GM12865 (cell line): ENCODE measurements around the gene SCGB2B2.
"Not testable (repeated sequence)": the region's sequence is repeated elsewhere in the genome, so short reads cannot be mapped to it uniquely, and the experiment has no call there.

Experiments
- DNase-seq: peaks from one replicate; pipeline ENCODE4 v3.0.0; 2010; ENCODE audit warnings: low read depth
- H3K4me3 ChIP-seq: 2 replicates; pipeline ENCODE4 v1.5.1; 2011; ENCODE audit warnings: mild to moderate bottlenecking, low read depth, low read length, control low read depth
- CTCF ChIP-seq: IDR thresholded peaks from 2 replicates; pipeline ENCODE4 v1.5.1; 2011; ENCODE audit warnings: low read length, control low read depth, low read depth, inconsistent platforms; ENCODE audit not compliant: insufficient read depth; ENCODE audit errors: missing control alignments

The SCGB2B2 gene

GRCh38 chr19:34671972-34672371 is 5.0 kb downstream of the SCGB2B2 start:
- DNase-seq: no peak
- no peak for TF ChIP-seq CTCF
- no peak overlapping the region for H3K4me3 ChIP-seq

GRCh38 chr19:34669305-34669704 is 7.7 kb downstream of the SCGB2B2 start:
- DNase-seq: no peak
- no peak for TF ChIP-seq CTCF

GRCh38 chr19:34668690-34669089 is 8.3 kb downstream of the SCGB2B2 start:
- H3K4me3 ChIP-seq, DNase-seq: not testable (repeated sequence)

More at GRCh38 chr19:34669305-34669704, 7.7 kb downstream of the SCGB2B2 start:
- H3K4me3 ChIP-seq: no peak overlapping the region

GRCh38 chr19:34668077-34668689 is 8.8 kb downstream of the SCGB2B2 start:
- DNase-seq, H3K4me3 ChIP-seq: not testable (repeated sequence)

GRCh38 chr19:34667349-34668076 is 9.4 kb downstream of the SCGB2B2 start:
- peak overlapping the region; percentile 19; the same call in 1 of the 2 replicates for H3K4me3 ChIP-seq
- DNase-seq: no peak
- no peak for TF ChIP-seq CTCF

GRCh38 chr19:34666958-34667265 is 10.0 kb downstream of the SCGB2B2 start:
- DNase-seq: no peak
- no peak overlapping the region for H3K4me3 ChIP-seq
- no peak for TF ChIP-seq CTCF

- no peak for DNase-seq
- no peak for TF ChIP-seq CTCF
- no peak overlapping the region for H3K4me3 ChIP-seq
Measured at GRCh38 chr19:34666200-34666957, 10.6 kb downstream of the SCGB2B2 start.

- not testable (repeated sequence) for DNase-seq, H3K4me3 ChIP-seq
Measured at GRCh38 chr19:34665275-34665674, 11.7 kb downstream of the SCGB2B2 start.
